Natural killer cell (primary cell): ENCODE data around the gene NPR3. TPM values are rescaled to one million over a fixed set of nuclear protein-coding genes. Genes with fewer than 3 reads are reported as not detected.

Experiments used
- ATAC-seq, 3 donors: fragments of 150-1000 bp in 2 of 3; fragments of 200-7000 bp in 1 of 3; cut with Tn5 transposase; 1 replicate in 1 of 3; 2 replicates in 2 of 3; pipeline ENCODE4 v1.10.0; 2021; ENCODE audit warnings: mild to moderate bottlenecking in 2 of 3, moderate library complexity in 2 of 3
- DNase-seq, 2 donors: peaks; one replicate each; pipeline versions ENCODE4 v3.0.0 to v3.0.0-alpha.2; 2013 to 2021; ENCODE audit warnings: mixed read lengths in 1 of 2
- H3K27ac ChIP-seq: one replicate; pipeline ENCODE4 v1.5.1; 2013; ENCODE audit warnings: mild to moderate bottlenecking, low read length
- H3K27me3 ChIP-seq: one replicate; pipeline ENCODE4 v1.6.1; 2013; ENCODE audit warnings: low read length; ENCODE audit not compliant: control insufficient read depth, insufficient read depth
- H3K36me3 ChIP-seq: one replicate; pipeline ENCODE4 v1.6.1; 2013; ENCODE audit warnings: low read length; ENCODE audit not compliant: control insufficient read depth, insufficient read depth
- H3K4me1 ChIP-seq: one replicate; pipeline ENCODE4 v1.6.1; 2013; ENCODE audit warnings: low read length; ENCODE audit not compliant: control insufficient read depth, insufficient read depth
- H3K4me3 ChIP-seq: one replicate; pipeline ENCODE4 v1.5.1; 2013; ENCODE audit warnings: low read length
- H3K9me3 ChIP-seq: one replicate; pipeline ENCODE4 v1.6.1; 2013; ENCODE audit warnings: low read length; ENCODE audit not compliant: control insufficient read depth, insufficient read depth
- H3K27ac Mint-ChIP-seq, 2 donors: one replicate each; pipeline ENCODE4 v1.8.0; 2022; ENCODE audit warnings: mild to moderate bottlenecking in 2 of 2, mixed read lengths in 2 of 2, moderate library complexity in 1 of 2
- H3K27me3 Mint-ChIP-seq, 2 donors: one replicate each; pipeline ENCODE4 v1.8.0; 2022; ENCODE audit warnings: low read depth in 2 of 2, mixed read lengths in 2 of 2
- H3K36me3 Mint-ChIP-seq: one replicate; pipeline ENCODE4 v1.8.0; 2022; ENCODE audit warnings: mixed read lengths
- H3K4me1 Mint-ChIP-seq, 2 donors: one replicate each; pipeline ENCODE4 v1.8.0; 2022; ENCODE audit warnings: mixed read lengths in 2 of 2
- H3K4me3 Mint-ChIP-seq: one replicate; pipeline ENCODE4 v1.8.0; 2022; ENCODE audit warnings: mild to moderate bottlenecking, moderate library complexity, mixed read lengths
- H3K9me3 Mint-ChIP-seq, 2 donors: one replicate each; pipeline ENCODE4 v1.8.0; 2022; ENCODE audit warnings: mixed read lengths in 2 of 2
- CTCF ChIP-seq: fragments of 200-600 bp; IDR thresholded peaks from one replicate; pipeline ENCODE4 v1.8.0; 2022; ENCODE audit warnings: antibody characterized with exemption
- WGBS: methylation state at CpG from one replicate; pipeline ENCODE4 v1.1.7; 2013; ENCODE audit warnings: missing lambda C conversion rate; ENCODE audit not compliant: insufficient coverage; 5-methylcytosine and 5-hydroxymethylcytosine counted together
- intact Hi-C: fragments of 100-400 bp; cut with micrococcal nuclease; formaldehyde crosslinking; loops from one replicate; pipeline ENCODE4 v1.14.2; 2022
- total RNA-seq, 4 donors: library from RNA; stranded (reverse); fragments of 120-200 nt in 1 of 4; gene quantifications; one replicate each; pipeline versions ENCODE4 v1.2.3 to v1.2.4, GENCODE V29; 2013 to 2022

Gene NPR3
- total RNA-seq, 3 donors from 2014 or later (not counting 1 experiment from before 2014, with no cell fraction given) = 0.23 TPM; not detected in 2

DNA sequence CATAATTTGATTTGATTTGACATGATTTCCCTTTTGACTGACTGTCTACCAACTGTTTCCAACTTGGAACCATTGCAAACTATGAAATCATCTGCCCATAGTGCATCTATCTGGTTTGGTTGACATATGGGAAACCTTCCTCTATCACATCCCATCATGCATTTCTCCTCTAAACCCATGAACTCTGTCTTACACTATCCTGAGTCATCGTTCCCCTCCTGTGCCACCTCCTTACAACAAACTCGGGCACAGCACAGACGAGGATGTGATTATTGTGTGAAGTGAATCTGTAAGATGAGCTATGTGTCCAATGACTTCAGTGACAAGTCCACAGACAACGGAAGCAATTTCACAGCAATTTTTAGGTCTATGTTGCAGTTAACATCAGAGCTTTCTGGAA, 126.1 kb downstream of the NPR3 start:
- DNase-seq (no peak), ATAC-seq (no peak)
- Histone ChIP-seq H3K36me3 (no peaks in the 10 kb centered on the region), H3K27me3 (no peaks in the 10 kb centered on the region), H3K4me1 (peaks cover 13% of the 10 kb centered on the region), H3K4me3 (no peak overlapping the region), H3K9me3 (no peaks in the 10 kb centered on the region), H3K27ac (no peak overlapping the region)
- H3K36me3 Mint-ChIP-seq = no peaks in the 10 kb centered on the region
- peaks cover 6 to 8% of the 10 kb centered on the region in 2 donors for H3K27me3 Mint-ChIP-seq
- H3K4me1 Mint-ChIP-seq = peaks cover 35% of the 10 kb centered on the region in 2 donors
- WGBS = 100% methylated on average over 1 of the region's 4 CpGs
- intact Hi-C loops = no loop called here
- no peaks in the 10 kb centered on the region for H3K9me3 Mint-ChIP-seq
- no peak overlapping the region for H3K4me3 Mint-ChIP-seq
- no peak for TF ChIP-seq CTCF
- no peak overlapping the region for H3K27ac Mint-ChIP-seq

- Histone ChIP-seq H3K4me3 (no peak overlapping the region), H3K27me3 (no peaks in the 10 kb centered on the region), H3K36me3 (no peaks in the 10 kb centered on the region), H3K27ac (no peak overlapping the region), H3K4me1 (peaks cover 21% of the 10 kb centered on the region), H3K9me3 (no peaks in the 10 kb centered on the region)
- no peak for ATAC-seq
- Mint-ChIP-seq H3K27me3 (peaks cover 0 to 3% of the 10 kb centered on the region in 2 donors), H3K9me3 (no peaks in the 10 kb centered on the region), H3K27ac (no peak overlapping the region), H3K4me1 (peaks cover 35 to 36% of the 10 kb centered on the region in 2 donors), H3K4me3 (no peak overlapping the region), H3K36me3 (no peaks in the 10 kb centered on the region)
- intact Hi-C loops = no loop called here
- TF ChIP-seq CTCF = no peak
- WGBS = 79% methylated on average over 2 of the region's 2 CpGs
- DNase-seq = no peak
Measured at GRCh38 chr5:32839106-32839505, 128.0 kb downstream of the NPR3 start.

DNA sequence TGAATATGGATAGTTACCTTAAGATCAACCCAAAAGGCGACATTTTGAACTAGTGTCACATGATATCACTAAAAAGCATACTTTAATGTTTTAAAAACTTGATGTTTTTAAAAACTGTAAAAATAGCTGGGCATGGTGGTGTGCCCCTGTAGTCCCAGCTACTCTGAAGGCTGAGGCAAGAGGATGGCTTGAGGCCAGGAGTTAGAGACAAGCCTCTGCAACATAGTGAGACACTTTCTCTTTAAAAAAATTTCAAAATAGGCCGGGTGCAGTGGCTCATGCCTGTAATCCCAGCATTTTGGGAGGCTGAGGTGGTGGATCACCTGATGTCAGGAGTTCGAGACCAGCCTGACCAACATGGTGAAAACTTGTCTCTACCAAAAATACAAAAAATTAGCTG, 129.5 kb downstream of the NPR3 start:
- no peak for ATAC-seq
- Histone ChIP-seq H3K36me3 (no peaks in the 10 kb centered on the region), H3K4me1 (peaks cover 26% of the 10 kb centered on the region), H3K4me3 (no peak overlapping the region), H3K27ac (no peak overlapping the region), H3K27me3 (no peaks in the 10 kb centered on the region), H3K9me3 (no peaks in the 10 kb centered on the region)
- WGBS = 100% methylated on average over 1 of the region's 3 CpGs
- DNase-seq = no peak
- intact Hi-C loops = no loop called here
- peaks cover 0 to 3% of the 10 kb centered on the region in 2 donors for H3K27me3 Mint-ChIP-seq
- no peak overlapping the region for H3K27ac Mint-ChIP-seq
- no peaks in the 10 kb centered on the region for H3K9me3 Mint-ChIP-seq
- TF ChIP-seq CTCF = no peak
- no peaks in the 10 kb centered on the region for H3K36me3 Mint-ChIP-seq
- peaks cover 41 to 42% of the 10 kb centered on the region in 2 donors for H3K4me1 Mint-ChIP-seq
- H3K4me3 Mint-ChIP-seq = no peak overlapping the region

Other genes with a start within 250 kb of the NPR3 start
- gene SUB1, start 125.8 kb upstream of the NPR3 start, total RNA-seq = 100 to 1,000 TPM; 330 to 352 (median 338) TPM